Epidermal melanocyte (primary cell): Measurements from ENCODE around the gene SLC22A17.

Experiments used
- DNase-seq: peaks from one replicate; pipeline ENCODE4 v3.0.0; 2011; ENCODE audit warnings: low spot score; ENCODE audit not compliant: insufficient read length

SLC22A17 gene

DNA sequence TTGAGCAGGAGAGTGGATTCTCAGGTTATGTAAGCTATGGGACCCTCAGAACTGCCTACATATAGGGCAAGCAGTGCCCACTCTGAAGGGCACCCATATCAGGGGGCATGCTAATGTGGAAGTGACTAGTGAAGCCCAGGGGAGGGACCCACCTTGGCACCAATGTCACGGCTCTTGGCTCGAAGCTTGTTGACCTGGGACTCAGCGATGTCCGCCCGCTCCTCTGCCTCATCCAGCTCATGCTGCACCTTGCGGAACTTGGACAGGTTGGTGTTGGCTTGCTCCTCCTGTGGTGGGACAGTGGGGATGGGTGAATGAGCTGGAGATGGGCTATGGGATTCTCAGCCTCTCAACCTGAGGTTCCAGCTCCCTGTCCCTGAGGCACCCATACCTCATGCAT is 29.6 kb upstream of the SLC22A17 start:
- no peak for DNase-seq

DNA sequence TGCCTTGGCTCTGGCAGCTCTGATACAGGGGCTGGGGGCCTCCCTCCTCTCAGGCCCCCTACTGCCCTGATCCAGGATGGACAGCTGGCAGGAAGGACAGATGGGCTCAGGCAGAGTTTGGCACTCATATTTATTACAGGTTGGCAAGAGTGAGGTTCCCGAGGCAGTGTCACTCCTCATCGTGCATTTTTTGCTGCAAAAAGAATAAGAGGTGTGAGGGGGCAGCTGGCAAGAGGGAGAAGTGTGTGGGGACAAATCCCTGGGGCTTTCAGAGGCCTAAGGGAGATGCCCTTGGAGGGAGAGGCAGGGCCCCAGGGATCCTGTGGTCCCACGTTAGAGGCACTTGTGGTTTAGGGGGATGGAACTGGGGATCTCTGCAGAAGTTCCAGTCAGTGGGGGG is 29.2 kb upstream of the SLC22A17 start:
- DNase-seq, result no peak

- DNase-seq, result no peak
Measured at GRCh38 chr14:23380976-23381375, 28.3 kb upstream of the SLC22A17 start.

GRCh38 chr14:23380197-23380914 is 27.7 kb upstream of the SLC22A17 start:
- no peak for DNase-seq

- no peak for DNase-seq
Measured at GRCh38 chr14:23379366-23380196, 26.9 kb upstream of the SLC22A17 start.

DNA sequence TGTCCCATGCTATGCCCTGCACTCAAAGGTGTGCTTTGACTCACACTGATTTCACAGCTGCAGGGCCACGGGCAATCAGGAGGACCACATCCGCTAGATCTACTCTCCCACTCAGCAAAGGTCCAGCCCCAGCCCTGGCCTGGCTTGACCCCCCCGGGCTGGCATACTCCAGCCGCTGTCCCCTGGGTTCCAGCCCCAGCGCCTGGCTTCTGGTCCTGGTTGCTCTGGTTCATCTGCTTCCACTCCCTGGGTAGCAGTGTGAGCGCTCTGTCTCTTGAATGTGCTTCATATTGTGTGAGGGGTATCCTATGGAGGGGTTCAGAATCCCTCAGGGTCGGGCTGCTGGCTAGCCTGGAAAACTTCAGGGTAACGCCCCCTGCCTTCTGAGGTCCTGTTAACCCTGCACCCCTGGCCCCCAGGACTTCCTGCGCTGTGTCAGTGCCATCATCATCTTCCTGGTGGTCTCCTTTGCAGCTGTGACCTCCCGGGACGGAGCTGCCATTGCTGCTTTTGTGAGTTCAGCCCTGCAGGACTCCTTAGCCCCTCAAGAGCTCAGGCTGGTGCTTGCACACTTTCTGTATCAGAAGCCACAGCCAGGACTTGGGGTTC is 26.0 kb upstream of the SLC22A17 start:
- DNase-seq, result no peak

GRCh38 chr14:23377573-23378563 is 25.2 kb upstream of the SLC22A17 start:
- DNase-seq, result no peak

- no peak for DNase-seq
Measured at GRCh38 chr14:23377198-23377550, 24.5 kb upstream of the SLC22A17 start.

DNA sequence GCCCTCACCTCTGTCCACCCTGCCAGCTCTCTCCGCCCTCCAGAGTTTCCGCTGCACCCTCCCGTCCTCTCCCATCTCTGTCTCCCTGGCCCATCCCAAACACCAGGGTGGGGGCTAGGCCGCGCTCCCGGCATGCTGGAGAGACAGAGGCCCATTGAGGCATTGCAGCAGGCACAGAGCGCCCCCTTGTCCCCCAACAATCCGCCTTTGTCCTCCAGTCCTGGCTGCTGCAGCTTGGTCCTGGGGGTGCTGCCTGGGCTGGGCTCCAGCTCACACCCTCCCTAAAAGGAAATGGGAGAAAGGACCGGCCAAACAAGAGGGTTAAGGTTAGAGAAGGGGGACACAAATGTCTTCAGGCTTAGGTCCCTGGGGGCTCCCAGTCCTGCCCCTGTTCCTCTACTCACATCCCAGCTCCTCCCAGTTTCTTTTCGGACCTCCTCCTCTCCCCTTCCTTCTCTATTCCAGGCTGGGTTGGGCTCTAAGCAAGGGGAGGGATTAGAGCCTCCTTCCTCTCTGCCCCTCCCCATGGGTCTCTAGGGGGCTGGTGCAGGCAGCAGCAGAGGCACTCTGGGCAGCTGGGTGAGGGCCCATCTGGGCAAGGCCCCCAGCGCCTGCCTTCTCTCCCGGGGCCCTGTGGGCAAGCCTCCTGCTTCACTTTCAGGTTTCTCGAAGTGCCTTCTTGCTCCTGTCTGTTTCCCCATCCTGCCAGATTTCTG is 24.0 kb upstream of the SLC22A17 start, which contains the start of gene CMTM5:
Gene CMTM5 (plus strand): TSS at position 565 of the 716 bp plus-strand sequence. CDS start 206 bp downstream, outside the sequence.
- no peak for DNase-seq

DNA sequence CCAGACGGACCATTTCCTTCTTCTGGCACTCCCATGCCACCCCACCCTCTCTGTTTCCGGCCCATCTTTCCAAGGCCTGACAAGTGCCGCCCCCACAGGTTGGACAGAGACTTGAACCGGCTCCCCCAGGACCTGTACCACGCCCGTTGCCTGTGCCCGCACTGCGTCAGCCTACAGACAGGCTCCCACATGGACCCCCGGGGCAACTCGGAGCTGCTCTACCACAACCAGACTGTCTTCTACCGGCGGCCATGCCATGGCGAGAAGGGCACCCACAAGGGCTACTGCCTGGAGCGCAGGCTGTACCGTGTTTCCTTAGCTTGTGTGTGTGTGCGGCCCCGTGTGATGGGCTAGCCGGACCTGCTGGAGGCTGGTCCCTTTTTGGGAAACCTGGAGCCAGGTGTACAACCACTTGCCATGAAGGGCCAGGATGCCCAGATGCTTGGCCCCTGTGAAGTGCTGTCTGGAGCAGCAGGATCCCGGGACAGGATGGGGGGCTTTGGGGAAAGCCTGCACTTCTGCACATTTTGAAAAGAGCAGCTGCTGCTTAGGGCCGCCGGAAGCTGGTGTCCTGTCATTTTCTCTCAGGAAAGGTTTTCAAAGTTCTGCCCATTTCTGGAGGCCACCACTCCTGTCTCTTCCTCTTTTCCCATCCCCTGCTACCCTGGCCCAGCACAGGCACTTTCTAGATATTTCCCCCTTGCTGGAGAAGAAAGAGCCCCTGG is 23.0 kb upstream of the SLC22A17 start:
- DNase-seq, result no peak

GRCh38 chr14:23373041-23373440 is 20.4 kb upstream of the SLC22A17 start:
- DNase-seq, result no peak

DNA sequence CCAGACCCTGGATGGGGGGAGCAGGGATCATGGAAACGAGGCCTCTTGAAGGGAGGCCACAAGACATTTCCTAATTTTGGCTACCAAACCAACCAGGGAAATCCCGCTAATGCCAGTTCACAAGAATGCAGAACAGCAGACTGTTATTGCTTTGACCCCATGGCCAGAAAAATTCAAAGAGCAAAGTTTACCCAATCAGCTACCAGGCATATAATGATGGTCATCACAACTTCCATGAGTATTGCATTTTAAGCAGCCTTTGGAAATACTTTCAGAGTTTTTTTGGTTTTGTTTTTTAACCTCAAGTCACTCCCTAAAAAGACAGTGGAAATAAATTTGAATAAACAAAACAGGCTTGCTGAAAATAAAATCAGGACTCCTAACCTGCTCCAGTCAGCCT is 19.8 kb upstream of the SLC22A17 start, which contains the start of gene IL25:
Gene IL25 (plus strand): TSS at position 301 of the 400 bp plus-strand sequence.
- DNase-seq, result no peak

DNA sequence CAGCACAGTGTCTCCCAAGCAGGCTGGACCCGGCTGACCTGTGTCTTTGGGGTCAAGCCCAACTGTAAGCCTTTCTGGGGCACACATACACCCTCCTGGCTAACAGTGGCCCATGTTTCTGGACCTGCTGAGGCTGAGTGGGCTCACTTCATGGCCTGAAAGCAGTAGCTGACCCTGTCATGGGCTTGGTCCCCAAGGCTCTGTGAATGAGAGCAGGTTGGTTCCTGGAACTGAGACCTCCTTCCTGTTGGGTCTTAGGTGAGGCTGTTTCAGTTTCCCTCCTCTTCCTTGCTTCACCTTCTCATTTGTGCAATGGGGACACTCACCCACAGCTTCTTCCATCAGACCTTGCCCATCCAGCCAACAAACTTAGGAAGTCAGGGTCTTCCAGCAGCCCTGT is 19.2 kb upstream of the SLC22A17 start:
- DNase-seq, result no peak

DNA sequence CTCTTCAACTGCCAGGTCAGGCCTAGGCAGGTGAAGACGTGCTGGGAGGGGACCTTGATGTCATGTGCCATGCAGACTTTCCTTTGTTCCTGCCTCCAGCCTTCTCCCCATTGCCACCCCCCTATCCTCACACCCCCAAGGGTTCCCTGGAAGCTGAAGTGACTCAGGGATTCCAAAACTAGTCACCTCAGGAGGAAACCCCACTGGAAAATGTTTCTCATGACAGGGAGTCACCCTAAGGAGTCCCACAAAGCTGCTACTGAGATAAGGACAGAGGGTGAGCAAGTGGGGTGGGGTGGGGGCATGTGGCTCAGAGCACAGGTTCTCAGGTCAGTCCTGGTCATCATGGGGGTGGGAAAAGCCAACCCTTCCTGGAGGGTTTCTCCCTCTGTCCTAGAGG is 17.5 kb upstream of the SLC22A17 start:
- DNase-seq, result no peak

DNA sequence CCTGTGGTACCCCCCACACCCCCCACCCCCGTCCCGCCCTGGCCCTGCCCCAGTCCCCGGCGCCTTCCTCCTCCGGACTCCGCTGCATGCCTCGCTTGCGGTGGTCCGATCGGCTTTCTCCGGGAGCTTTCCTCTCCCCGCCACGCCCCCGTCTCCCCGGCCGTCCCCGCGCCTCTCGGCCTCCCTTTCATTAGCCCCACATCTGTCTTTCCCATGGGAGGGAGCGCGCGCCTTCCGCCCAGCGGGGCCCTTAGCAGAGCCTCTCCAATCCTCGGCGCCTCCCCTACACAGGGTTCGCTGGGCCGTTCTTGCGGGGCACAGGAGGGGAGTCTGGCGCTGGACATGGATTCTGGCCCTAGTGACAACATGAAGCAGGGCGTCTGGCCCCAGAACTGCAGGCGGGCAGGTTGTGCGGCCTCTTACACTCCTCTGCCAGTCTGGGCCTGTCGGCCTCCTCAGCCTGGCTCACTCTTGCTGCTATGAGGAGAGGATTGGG is 13.8 kb upstream of the SLC22A17 start:
- peak; percentile 76 for DNase-seq

- DNase-seq, result peak; percentile 82
Measured at GRCh38 chr14:23365732-23366425, 13.2 kb upstream of the SLC22A17 start.

- no peak for DNase-seq
Measured at GRCh38 chr14:23365036-23365731, 12.5 kb upstream of the SLC22A17 start, which contains the start of gene EFS. Gene EFS, minus strand, starts transcription at chr14:23365172. Its CDS starts 147 bp downstream, at chr14:23365025.
